Activated T-helper 17 cell treated with anti-CD3 and anti-CD28 coated beads, Interleukin-2, amount 50 U/mL, for 72 hours (primary cell): ENCODE measurements around the gene COL20A1. TPM values are rescaled to one million over a fixed set of nuclear protein-coding genes. Genes with fewer than 3 reads are reported as not detected.

Experiments used
- ATAC-seq: fragments of 150-1000 bp; cut with Tn5 transposase; replicated peaks from 2 replicates; pipeline ENCODE4 v1.10.0; 2021; ENCODE audit warnings: mild to moderate bottlenecking, moderate library complexity
- H3K27ac Mint-ChIP-seq: one replicate; pipeline ENCODE4 v1.8.0; 2022; ENCODE audit warnings: mixed read lengths
- H3K27me3 Mint-ChIP-seq: one replicate; pipeline ENCODE4 v1.8.0; 2022; ENCODE audit warnings: mixed read lengths
- H3K36me3 Mint-ChIP-seq: one replicate; pipeline ENCODE4 v1.8.0; 2022; ENCODE audit warnings: low read depth, mild to moderate bottlenecking, mixed read lengths
- H3K4me1 Mint-ChIP-seq: one replicate; pipeline ENCODE4 v1.8.0; 2022; ENCODE audit warnings: mixed read lengths
- H3K4me3 Mint-ChIP-seq: one replicate; pipeline ENCODE4 v1.8.0; 2022; ENCODE audit warnings: mild to moderate bottlenecking, mixed read lengths
- H3K9me3 Mint-ChIP-seq: one replicate; pipeline ENCODE4 v1.8.0; 2022; ENCODE audit warnings: mixed read lengths
- total RNA-seq, 2 donors: library from RNA; stranded (reverse); gene quantifications; one replicate each; pipeline ENCODE4 v1.2.3, GENCODE V29; 2022

Gene COL20A1
- total RNA-seq, 2 donors from 2014 or later = 0.16 to 0.17 TPM

DNA sequence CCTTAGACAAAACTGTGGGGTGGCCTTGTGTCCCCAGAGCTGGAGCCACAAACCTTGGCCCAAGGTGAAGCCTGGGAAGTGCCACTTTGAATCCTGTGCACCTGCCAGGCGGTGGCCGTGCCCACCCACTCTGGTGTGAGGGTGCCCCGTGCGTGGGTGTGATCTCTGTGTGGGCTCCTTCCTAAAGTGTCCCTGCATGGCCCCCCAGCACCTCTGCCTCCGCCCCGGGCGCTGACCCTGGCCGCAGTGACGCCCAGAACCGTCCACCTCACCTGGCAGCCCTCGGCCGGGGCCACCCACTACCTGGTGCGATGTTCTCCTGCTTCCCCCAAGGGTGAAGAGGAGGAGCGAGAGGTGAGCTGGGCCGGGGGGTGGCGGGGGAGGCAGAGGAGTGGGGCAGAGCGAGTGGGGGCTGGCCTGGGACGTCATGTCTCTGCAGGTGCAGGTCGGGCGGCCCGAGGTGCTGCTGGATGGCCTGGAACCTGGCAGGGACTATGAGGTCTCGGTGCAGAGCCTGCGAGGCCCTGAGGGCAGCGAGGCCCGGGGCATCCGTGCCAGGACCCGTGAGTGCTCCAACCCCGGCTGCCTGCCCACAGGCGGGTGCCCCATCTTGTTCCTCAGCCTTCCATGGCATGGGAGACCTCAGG is 18.3 kb downstream of the COL20A1 start:
- H3K9me3 Mint-ChIP-seq = no peaks in the 10 kb centered on the region
- no peak for ATAC-seq
- H3K4me3 Mint-ChIP-seq = no peak overlapping the region
- peaks cover 3% of the 10 kb centered on the region for H3K27me3 Mint-ChIP-seq
- H3K36me3 Mint-ChIP-seq = no peaks in the 10 kb centered on the region
- H3K4me1 Mint-ChIP-seq = no peaks in the 10 kb centered on the region
- no peak overlapping the region for H3K27ac Mint-ChIP-seq

- no peak overlapping the region for H3K4me3 Mint-ChIP-seq
- H3K36me3 Mint-ChIP-seq = no peaks in the 10 kb centered on the region
- H3K4me1 Mint-ChIP-seq = no peaks in the 10 kb centered on the region
- H3K27me3 Mint-ChIP-seq = peaks cover 3% of the 10 kb centered on the region
- no peak for ATAC-seq
- no peaks in the 10 kb centered on the region for H3K9me3 Mint-ChIP-seq
- H3K27ac Mint-ChIP-seq = no peak overlapping the region
Measured at GRCh38 chr20:63311833-63312243, 18.9 kb downstream of the COL20A1 start.

DNA sequence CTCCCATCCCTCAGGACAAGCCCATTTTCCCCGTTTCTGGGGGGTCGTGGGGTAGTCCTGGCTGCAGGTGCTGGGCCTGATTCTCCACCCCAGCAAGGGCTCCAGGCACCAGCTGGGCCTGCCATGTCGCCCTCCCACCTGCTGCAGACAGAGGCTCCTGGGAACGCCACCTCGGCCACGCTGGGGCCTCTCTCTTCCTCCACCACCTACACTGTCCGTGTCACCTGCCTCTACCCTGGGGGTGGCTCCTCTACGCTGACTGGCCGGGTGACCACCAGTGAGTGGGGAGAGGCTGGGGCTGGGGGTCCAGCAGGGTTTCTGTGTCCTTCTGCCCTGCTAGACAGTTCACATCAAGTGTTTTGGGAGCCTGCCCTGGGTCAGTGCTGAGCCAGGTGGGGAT is 19.3 kb downstream of the COL20A1 start:
- Mint-ChIP-seq H3K36me3 (no peaks in the 10 kb centered on the region), H3K27ac (no peak overlapping the region), H3K27me3 (peaks cover 3% of the 10 kb centered on the region), H3K4me1 (no peaks in the 10 kb centered on the region), H3K4me3 (no peak overlapping the region), H3K9me3 (no peaks in the 10 kb centered on the region)
- no peak for ATAC-seq

DNA sequence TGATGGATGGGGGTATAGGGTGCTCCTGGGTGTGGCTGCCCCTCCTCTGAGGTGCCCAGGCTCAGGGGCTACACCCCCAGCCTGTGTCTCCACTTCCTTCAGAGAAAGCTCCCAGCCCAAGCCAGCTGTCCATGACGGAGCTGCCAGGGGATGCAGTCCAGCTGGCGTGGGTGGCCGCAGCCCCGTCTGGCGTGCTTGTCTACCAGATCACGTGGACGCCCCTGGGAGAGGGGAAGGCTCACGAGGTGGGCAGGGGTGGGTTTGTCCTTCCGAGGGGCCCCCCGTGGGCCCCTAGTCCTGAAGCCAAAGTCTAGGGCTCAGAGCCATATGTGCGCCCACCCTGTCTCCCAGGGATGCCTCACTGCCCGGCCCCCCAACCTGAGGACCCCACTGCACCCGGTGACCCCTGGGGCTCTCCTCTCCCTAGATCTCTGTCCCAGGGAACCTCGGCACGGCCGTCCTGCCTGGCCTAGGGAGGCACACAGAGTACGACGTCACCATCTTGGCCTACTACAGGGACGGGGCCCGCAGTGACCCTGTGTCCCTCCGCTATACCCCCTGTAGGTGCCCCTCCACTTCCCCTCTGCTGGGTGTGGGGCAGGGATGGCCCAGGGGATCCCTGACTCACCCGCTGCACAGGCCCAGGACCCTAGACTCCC is 19.8 kb downstream of the COL20A1 start:
- H3K4me1 Mint-ChIP-seq = no peaks in the 10 kb centered on the region
- H3K36me3 Mint-ChIP-seq = no peaks in the 10 kb centered on the region
- H3K27me3 Mint-ChIP-seq = peaks cover 3% of the 10 kb centered on the region
- ATAC-seq = no peak
- H3K4me3 Mint-ChIP-seq = no peak overlapping the region
- H3K27ac Mint-ChIP-seq = no peak overlapping the region
- H3K9me3 Mint-ChIP-seq = no peaks in the 10 kb centered on the region

GRCh38 chr20:63313349-63314014 is 20.5 kb downstream of the COL20A1 start:
- Mint-ChIP-seq H3K36me3 (no peaks in the 10 kb centered on the region), H3K27ac (no peak overlapping the region), H3K4me3 (no peak overlapping the region), H3K4me1 (no peaks in the 10 kb centered on the region), H3K27me3 (peaks cover 3% of the 10 kb centered on the region), H3K9me3 (no peaks in the 10 kb centered on the region)
- no peak for ATAC-seq

GRCh38 chr20:63314015-63314471 is 21.1 kb downstream of the COL20A1 start:
- peaks cover 3% of the 10 kb centered on the region for H3K27me3 Mint-ChIP-seq
- H3K4me3 Mint-ChIP-seq = no peak overlapping the region
- H3K36me3 Mint-ChIP-seq = no peaks in the 10 kb centered on the region
- H3K4me1 Mint-ChIP-seq = no peaks in the 10 kb centered on the region
- no peaks in the 10 kb centered on the region for H3K9me3 Mint-ChIP-seq
- no peak for ATAC-seq
- H3K27ac Mint-ChIP-seq = no peak overlapping the region

- no peak for ATAC-seq
- Mint-ChIP-seq H3K9me3 (no peaks in the 10 kb centered on the region), H3K4me1 (no peaks in the 10 kb centered on the region), H3K36me3 (no peaks in the 10 kb centered on the region), H3K27ac (no peak overlapping the region), H3K27me3 (peaks cover 2% of the 10 kb centered on the region), H3K4me3 (no peak overlapping the region)
Measured at GRCh38 chr20:63314566-63315239, 21.7 kb downstream of the COL20A1 start.

GRCh38 chr20:63315240-63315689 is 22.3 kb downstream of the COL20A1 start:
- Mint-ChIP-seq H3K9me3 (no peaks in the 10 kb centered on the region), H3K36me3 (no peaks in the 10 kb centered on the region), H3K4me1 (no peaks in the 10 kb centered on the region), H3K4me3 (no peak overlapping the region), H3K27me3 (no peaks in the 10 kb centered on the region), H3K27ac (no peak overlapping the region)
- ATAC-seq = no peak

GRCh38 chr20:63315731-63316491 is 22.9 kb downstream of the COL20A1 start:
- Mint-ChIP-seq H3K36me3 (no peaks in the 10 kb centered on the region), H3K27ac (no peak overlapping the region), H3K4me3 (no peak overlapping the region), H3K9me3 (no peaks in the 10 kb centered on the region), H3K27me3 (no peaks in the 10 kb centered on the region), H3K4me1 (no peaks in the 10 kb centered on the region)
- no peak for ATAC-seq

DNA sequence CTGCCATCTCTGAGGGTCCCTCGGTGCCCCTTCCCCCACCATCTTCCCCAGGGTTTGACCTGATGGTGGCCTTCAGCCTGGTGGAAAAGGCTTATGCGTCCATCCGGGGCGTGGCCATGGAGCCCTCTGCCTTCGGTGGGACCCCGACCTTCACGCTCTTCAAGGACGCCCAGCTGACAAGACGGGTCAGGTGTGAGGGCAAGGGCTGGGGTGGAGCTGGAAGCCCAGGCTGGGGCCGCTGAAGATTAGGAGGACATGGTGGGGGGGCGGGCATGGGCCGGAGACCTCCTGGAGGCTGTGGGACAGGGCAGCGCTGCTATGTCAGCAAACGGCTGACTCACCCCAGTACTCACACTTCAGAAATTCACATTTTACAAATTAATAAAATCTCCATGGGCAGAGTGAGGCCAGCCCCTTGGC is 23.5 kb downstream of the COL20A1 start:
- Mint-ChIP-seq H3K27ac (no peak overlapping the region), H3K4me3 (no peak overlapping the region), H3K9me3 (no peaks in the 10 kb centered on the region), H3K4me1 (no peaks in the 10 kb centered on the region), H3K36me3 (no peaks in the 10 kb centered on the region), H3K27me3 (no peaks in the 10 kb centered on the region)
- ATAC-seq = no peak

- H3K4me1 Mint-ChIP-seq = no peaks in the 10 kb centered on the region
- no peaks in the 10 kb centered on the region for H3K27me3 Mint-ChIP-seq
- no peak for ATAC-seq
- no peak overlapping the region for H3K4me3 Mint-ChIP-seq
- H3K27ac Mint-ChIP-seq = no peak overlapping the region
- H3K9me3 Mint-ChIP-seq = no peaks in the 10 kb centered on the region
- H3K36me3 Mint-ChIP-seq = no peaks in the 10 kb centered on the region
Measured at GRCh38 chr20:63317061-63317460, 24.1 kb downstream of the COL20A1 start.

DNA sequence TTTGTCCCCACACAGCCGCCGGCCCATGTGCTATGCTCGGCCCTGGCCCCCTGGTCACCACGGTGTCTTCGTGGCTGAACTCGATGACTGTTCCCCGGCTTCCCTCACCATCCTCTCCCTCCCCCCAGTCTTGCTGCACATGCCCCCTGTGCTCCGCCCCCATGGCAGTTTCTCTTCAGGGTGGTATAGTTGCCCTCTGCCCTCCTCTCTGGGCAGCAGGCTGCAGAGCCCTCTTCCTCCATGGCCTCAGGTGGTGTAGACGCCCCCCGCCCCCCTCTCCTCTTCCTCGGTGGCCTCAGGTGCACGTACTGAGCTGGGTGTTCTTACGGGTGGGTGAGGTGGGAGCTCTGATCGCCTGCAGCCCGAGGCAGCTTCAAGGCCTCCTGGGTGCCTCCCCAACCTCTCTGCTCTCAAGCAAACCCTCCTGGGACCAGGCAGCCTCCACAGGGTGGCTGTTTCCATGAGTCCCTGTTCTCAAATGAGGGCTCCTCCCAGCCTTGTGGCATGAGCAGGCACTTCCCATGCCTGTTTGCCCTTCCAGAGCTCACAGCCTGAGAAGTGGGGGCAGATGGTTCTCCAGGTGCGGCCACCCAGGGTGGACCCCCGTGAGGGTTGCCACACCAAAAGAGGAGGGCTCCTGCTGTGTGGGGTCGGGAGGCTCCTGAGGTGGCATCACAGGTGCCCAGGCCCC is 24.8 kb downstream of the COL20A1 start:
- Mint-ChIP-seq H3K4me1 (no peaks in the 10 kb centered on the region), H3K36me3 (no peaks in the 10 kb centered on the region), H3K9me3 (no peaks in the 10 kb centered on the region), H3K27me3 (no peaks in the 10 kb centered on the region), H3K27ac (no peak overlapping the region), H3K4me3 (no peak overlapping the region)
- no peak for ATAC-seq

- Mint-ChIP-seq H3K9me3 (no peaks in the 10 kb centered on the region), H3K4me3 (no peak overlapping the region), H3K36me3 (no peaks in the 10 kb centered on the region), H3K27me3 (no peaks in the 10 kb centered on the region), H3K27ac (no peak overlapping the region), H3K4me1 (no peaks in the 10 kb centered on the region)
- no peak for ATAC-seq
Measured at GRCh38 chr20:63318391-63319163, 25.6 kb downstream of the COL20A1 start.
